Progenitor cell of endocrine pancreas (in vitro differentiated cells): Measurements from ENCODE around the gene BMP6. TPM values are rescaled to one million over a fixed set of nuclear protein-coding genes. Genes with fewer than 3 reads are reported as not detected.
A peak's percentile ranks its signal among the peaks of the same experiment; 100 is the strongest.

Experiments used
- DNase-seq: peaks from one replicate; pipeline ENCODE4 v3.0.0; 2021; ENCODE audit warnings: low spot score; ENCODE audit not compliant: unreplicated experiment
- H3K27ac Mint-ChIP-seq: 2 replicates; pipeline ENCODE4 v1.8.0; 2021; ENCODE audit warnings: mild to moderate bottlenecking, moderate library complexity, mixed read lengths
- H3K27me3 Mint-ChIP-seq: 2 replicates; pipeline ENCODE4 v1.8.0; 2021; ENCODE audit warnings: mixed read lengths
- H3K36me3 Mint-ChIP-seq: 2 replicates; pipeline ENCODE4 v1.8.0; 2022; ENCODE audit warnings: mixed read lengths; ENCODE audit not compliant: insufficient read depth
- H3K4me1 Mint-ChIP-seq: 2 replicates; pipeline ENCODE4 v1.8.0; 2021; ENCODE audit warnings: low read depth, mixed read lengths
- H3K4me3 Mint-ChIP-seq: 2 replicates; pipeline ENCODE4 v1.8.0; 2021; ENCODE audit warnings: low read depth, mild to moderate bottlenecking, moderate library complexity, mixed read lengths
- H3K9me3 Mint-ChIP-seq: 2 replicates; pipeline ENCODE4 v1.8.0; 2021; ENCODE audit warnings: low read depth, mixed read lengths
- total RNA-seq: library from RNA; stranded (reverse); gene quantifications from 2 replicates; pipeline ENCODE4 v1.2.1, GENCODE V29; 2021
- TF ChIP-seq, protein P1 (sequence below): fragments of 200-600 bp; sonication (generic); IDR thresholded peaks from one replicate; pipeline ENCODE4 v1.5.0; 2021; ENCODE audit warnings: antibody characterized with exemption, mild to moderate bottlenecking; ENCODE audit not compliant: unreplicated experiment

BMP6 gene
- total RNA-seq, 1 donor from 2014 or later = 3.4 TPM

DNA sequence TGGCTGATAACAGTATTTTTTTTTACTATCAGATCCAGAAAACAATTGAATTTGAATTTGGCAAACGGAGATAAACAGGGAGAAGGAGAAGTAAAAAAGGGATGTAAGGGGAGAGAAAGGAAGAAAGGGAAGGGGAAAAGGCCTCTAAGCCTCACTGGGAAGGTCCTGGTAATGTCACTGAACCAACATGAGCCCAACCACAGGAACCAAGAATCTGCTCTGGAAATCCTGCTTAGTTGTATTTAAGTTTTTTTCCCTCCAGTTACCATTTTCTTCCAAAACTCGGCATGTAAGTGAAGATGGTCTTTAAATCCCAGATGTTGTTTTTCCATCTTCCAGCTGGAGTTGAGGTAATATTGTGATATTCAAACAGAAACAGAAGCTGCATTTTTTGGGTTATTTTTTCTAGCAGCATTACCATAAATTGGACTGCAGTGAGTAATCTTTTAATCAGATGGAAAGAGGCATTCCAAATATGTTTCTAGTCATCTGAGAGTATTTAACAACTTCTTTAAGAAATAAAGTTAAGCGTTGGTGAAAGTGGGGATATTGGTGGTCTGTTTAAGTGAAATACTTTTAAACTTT, 93.6 kb downstream of the BMP6 start:
- H3K9me3 Mint-ChIP-seq = peaks cover 6% of the 10 kb centered on the region
- peaks cover 1% of the 10 kb centered on the region for H3K4me1 Mint-ChIP-seq
- H3K36me3 Mint-ChIP-seq = peaks cover 2% of the 10 kb centered on the region

DNA sequence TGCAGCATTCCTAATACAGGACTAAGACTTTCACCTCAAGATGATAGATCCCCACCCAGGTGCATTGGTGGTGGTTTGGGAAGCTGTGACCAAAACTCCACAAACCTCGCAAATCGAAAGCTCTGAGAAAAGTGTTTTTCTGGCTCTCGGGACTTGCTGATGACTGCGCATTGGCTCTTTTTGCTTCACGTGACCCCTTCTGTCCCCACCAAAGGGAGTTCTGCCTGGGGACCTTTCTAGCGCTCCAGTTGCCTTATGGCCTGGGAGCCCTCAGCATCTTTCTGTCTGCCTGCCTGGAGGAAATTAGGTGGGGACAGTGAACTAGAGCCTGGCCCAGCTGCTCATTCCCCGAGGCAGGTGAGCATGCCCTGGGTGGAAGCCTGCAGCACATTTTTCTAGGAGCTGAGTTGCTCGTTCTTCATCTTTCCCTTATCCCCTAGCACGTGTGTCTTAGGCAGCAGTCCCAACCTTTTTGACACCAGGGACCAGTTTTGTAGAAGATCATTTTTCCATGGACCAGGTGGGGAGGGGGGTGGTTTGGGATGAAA, 94.5 kb downstream of the BMP6 start:
- Mint-ChIP-seq H3K4me1 (peaks cover 1% of the 10 kb centered on the region), H3K27ac (no peak overlapping the region), H3K4me3 (no peak overlapping the region), H3K36me3 (peaks cover 3% of the 10 kb centered on the region), H3K9me3 (peaks cover 9% of the 10 kb centered on the region), H3K27me3 (peaks cover 22% of the 10 kb centered on the region)
- DNase-seq = no peak
- TF ChIP-seq, protein P1, sequence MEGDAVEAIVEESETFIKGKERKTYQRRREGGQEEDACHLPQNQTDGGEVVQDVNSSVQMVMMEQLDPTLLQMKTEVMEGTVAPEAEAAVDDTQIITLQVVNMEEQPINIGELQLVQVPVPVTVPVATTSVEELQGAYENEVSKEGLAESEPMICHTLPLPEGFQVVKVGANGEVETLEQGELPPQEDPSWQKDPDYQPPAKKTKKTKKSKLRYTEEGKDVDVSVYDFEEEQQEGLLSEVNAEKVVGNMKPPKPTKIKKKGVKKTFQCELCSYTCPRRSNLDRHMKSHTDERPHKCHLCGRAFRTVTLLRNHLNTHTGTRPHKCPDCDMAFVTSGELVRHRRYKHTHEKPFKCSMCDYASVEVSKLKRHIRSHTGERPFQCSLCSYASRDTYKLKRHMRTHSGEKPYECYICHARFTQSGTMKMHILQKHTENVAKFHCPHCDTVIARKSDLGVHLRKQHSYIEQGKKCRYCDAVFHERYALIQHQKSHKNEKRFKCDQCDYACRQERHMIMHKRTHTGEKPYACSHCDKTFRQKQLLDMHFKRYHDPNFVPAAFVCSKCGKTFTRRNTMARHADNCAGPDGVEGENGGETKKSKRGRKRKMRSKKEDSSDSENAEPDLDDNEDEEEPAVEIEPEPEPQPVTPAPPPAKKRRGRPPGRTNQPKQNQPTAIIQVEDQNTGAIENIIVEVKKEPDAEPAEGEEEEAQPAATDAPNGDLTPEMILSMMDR = no peak

More for the DNA sequence above, 93.6 kb downstream of the BMP6 start:
- peaks cover 20% of the 10 kb centered on the region for H3K27me3 Mint-ChIP-seq
- no peak overlapping the region for H3K27ac Mint-ChIP-seq
- H3K4me3 Mint-ChIP-seq = no peak overlapping the region
- TF ChIP-seq, protein P1 = no peak
- no peak for DNase-seq

DNA sequence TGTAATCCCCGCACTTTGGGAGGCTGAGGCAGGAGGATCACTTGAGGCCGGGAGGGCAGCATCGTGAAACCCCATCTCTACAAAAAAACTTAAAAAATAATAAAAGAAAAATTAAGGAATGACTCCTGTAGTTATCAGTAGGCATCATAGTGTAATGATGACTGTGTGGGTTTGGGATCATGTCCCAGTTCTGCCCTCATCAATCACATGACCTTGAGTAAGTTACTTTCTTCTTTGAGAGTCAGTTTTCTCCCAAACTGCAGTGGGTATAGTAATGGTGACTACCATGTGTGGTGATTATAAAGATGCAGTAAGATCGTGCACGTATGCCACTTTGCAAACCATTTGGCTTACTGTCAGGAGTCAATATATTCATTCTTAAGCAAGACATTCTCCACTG, 95.5 kb downstream of the BMP6 start:
- Mint-ChIP-seq H3K4me3 (no peak overlapping the region), H3K36me3 (peaks cover 3% of the 10 kb centered on the region), H3K27ac (no peak overlapping the region), H3K4me1 (no peaks in the 10 kb centered on the region), H3K27me3 (peaks cover 27% of the 10 kb centered on the region), H3K9me3 (peaks cover 9% of the 10 kb centered on the region)
- TF ChIP-seq, protein P1 = no peak
- DNase-seq = no peak

DNA sequence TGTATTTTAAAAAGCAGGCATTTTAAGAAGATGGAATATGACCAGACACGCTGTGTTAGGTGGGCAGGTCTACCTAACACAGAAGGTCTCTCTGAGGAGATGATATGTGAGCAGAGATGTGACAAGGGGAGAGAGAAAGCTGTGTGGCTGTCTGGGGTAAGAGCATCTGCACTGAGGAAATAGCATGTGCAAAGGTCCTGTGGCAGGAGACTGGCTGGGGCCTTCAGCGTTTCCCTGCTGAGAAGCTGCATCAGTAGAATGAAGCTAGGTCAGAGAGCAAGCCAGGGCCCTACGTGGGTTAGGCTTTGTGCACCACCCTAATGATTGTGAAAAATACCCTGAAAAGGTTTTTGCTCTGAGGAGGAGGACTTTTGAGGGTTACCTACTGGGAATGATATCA, 97.7 kb downstream of the BMP6 start:
- peaks cover 3% of the 10 kb centered on the region for H3K36me3 Mint-ChIP-seq
- peaks cover 34% of the 10 kb centered on the region for H3K27me3 Mint-ChIP-seq
- H3K27ac Mint-ChIP-seq = no peak overlapping the region
- no peak for DNase-seq
- no peak overlapping the region for H3K4me3 Mint-ChIP-seq
- TF ChIP-seq, protein P1 = no peak
- H3K9me3 Mint-ChIP-seq = peaks cover 9% of the 10 kb centered on the region
- no peaks in the 10 kb centered on the region for H3K4me1 Mint-ChIP-seq

DNA sequence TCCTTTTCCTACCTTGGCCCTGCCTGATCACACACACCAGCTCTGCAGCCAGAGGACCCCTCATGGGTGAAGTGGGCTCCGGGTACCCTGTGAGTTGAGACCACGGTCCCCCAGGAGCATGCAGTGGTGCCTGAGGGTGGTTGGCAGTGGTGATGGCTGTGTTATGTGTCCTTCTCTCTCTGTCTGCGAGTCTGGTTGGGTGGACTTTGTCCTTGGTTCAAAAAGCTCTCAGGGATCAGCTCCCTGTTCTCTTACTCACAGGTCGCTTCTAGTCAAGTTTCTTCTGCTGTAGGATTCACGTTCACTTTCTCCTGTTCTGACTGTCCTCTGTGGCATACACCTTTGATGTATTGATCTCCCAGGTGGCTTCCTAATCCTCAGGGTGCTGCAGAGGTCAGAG, 100.1 kb downstream of the BMP6 start:
- peaks cover 3% of the 10 kb centered on the region for H3K36me3 Mint-ChIP-seq
- H3K4me1 Mint-ChIP-seq = no peaks in the 10 kb centered on the region
- H3K27me3 Mint-ChIP-seq = peaks cover 40% of the 10 kb centered on the region
- H3K4me3 Mint-ChIP-seq = no peak overlapping the region
- no peak for DNase-seq
- peaks cover 9% of the 10 kb centered on the region for H3K9me3 Mint-ChIP-seq
- TF ChIP-seq, protein P1 = no peak
- peak overlapping the region; percentile 35 for H3K27ac Mint-ChIP-seq
